Keratinocyte (primary cell): Measurements from ENCODE around the gene GPC5. TPM values are rescaled to one million over a fixed set of nuclear protein-coding genes. Genes with fewer than 3 reads are reported as not detected.

ENCODE experiments used
- DNase-seq: peaks from one replicate; pipeline ENCODE4 v3.0.0-alpha.2; 2011; ENCODE audit warnings: low read depth, missing footprints, low spot score
- FAIRE-seq: peaks from 2 replicates; lab custom pipeline; 2011; peaks lifted over from hg19 to GRCh38; lab: Jason Lieb, UNC
- H2AFZ ChIP-seq: 2 replicates; pipeline ENCODE4 v1.6.0; 2012; ENCODE audit warnings: low read length, control low read depth, inconsistent platforms; ENCODE audit not compliant: control insufficient read depth
- H3K27ac ChIP-seq: 2 replicates; pipeline ENCODE4 v1.5.1; 2011; ENCODE audit warnings: low read length; ENCODE audit not compliant: control insufficient read depth, insufficient read depth
- H3K27me3 ChIP-seq: 3 replicates; pipeline ENCODE4 v1.6.0; 2011; ENCODE audit warnings: low read length; ENCODE audit not compliant: control insufficient read depth, insufficient read depth; ENCODE audit errors: extremely low read depth
- H3K36me3 ChIP-seq, 2 experiments: 2 replicates in 1 of 2; 3 replicates in 1 of 2; pipeline ENCODE4 v1.5.1; 2011; ENCODE audit warnings: low read length in 2 of 2, mild to moderate bottlenecking in 1 of 2; ENCODE audit not compliant: control insufficient read depth in 2 of 2, insufficient read depth in 2 of 2; ENCODE audit errors: extremely low read depth in 1 of 2
- H3K4me1 ChIP-seq: 3 replicates; pipeline ENCODE4 v1.5.1; 2011; ENCODE audit warnings: low read length; ENCODE audit not compliant: control insufficient read depth, insufficient read depth; ENCODE audit errors: extremely low read depth
- H3K4me2 ChIP-seq: 3 replicates; pipeline ENCODE4 v1.6.0; 2011; ENCODE audit warnings: low read depth, low read length; ENCODE audit not compliant: control insufficient read depth, insufficient read depth; ENCODE audit errors: extremely low read depth
- H3K4me3 ChIP-seq, 3 experiments: fragments of 200-600 bp in 1 of 3; sonication (generic) in 1 of 3; 2 replicates in 2 of 3; 3 replicates in 1 of 3; pipeline ENCODE4 v1.5.1; 2011 to 2016; ENCODE audit warnings: low read length in 3 of 3, mild to moderate bottlenecking in 3 of 3, control low read depth in 2 of 3, inconsistent platforms in 1 of 3, low read depth in 1 of 3, mixed read lengths in 1 of 3, mixed run types in 1 of 3, moderate library complexity in 1 of 3; ENCODE audit not compliant: control insufficient read depth in 2 of 3, insufficient read depth in 2 of 3; ENCODE audit errors: extremely low read depth in 1 of 3
- H3K79me2 ChIP-seq: 2 replicates; pipeline ENCODE4 v1.6.0; 2012; ENCODE audit warnings: low read length; ENCODE audit not compliant: control insufficient read depth, insufficient read depth
- H3K9ac ChIP-seq: 3 replicates; pipeline ENCODE4 v1.6.0; 2011; ENCODE audit warnings: low read length; ENCODE audit not compliant: control insufficient read depth, insufficient read depth; ENCODE audit errors: extremely low read depth
- H3K9me1 ChIP-seq: 3 replicates; pipeline ENCODE4 v1.6.0; 2011; ENCODE audit warnings: low read length; ENCODE audit not compliant: control insufficient read depth, insufficient read depth; ENCODE audit errors: extremely low read depth
- H3K9me3 ChIP-seq: 2 replicates; pipeline ENCODE4 v1.5.1; 2012; ENCODE audit warnings: low read depth, low read length; ENCODE audit not compliant: control insufficient read depth
- H4K20me1 ChIP-seq: 3 replicates; pipeline ENCODE4 v1.6.0; 2011; ENCODE audit warnings: low read length; ENCODE audit not compliant: control insufficient read depth, insufficient read depth; ENCODE audit errors: extremely low read depth
- EZH2 ChIP-seq: IDR thresholded peaks from one replicate; pipeline ENCODE4 v1.6.1; 2012; ENCODE audit warnings: inconsistent platforms, mild to moderate bottlenecking, low read length, moderate library complexity
- dilution Hi-C: fragments of 300-500 bp; cut with MboI; formaldehyde crosslinking; loops from one replicate; pipeline ENCODE4 v1.7.0; 2020; ENCODE audit warnings: low sequenced_read_pairs; ENCODE audit not compliant: extremely low pct_ligation_motif_present
- polyA plus RNA-seq, 5 experiments: library from polyadenylated mRNA; depleted of rRNA in 3 of 5; stranded (reverse) in 3 of 5; stranded (forward) in 1 of 5; unstranded in 1 of 5; fragments of >200 nt; gene quantifications; 1 replicate in 1 of 5; 2 replicates in 3 of 5; 3 replicates in 1 of 5; pipeline versions ENCODE4 v1.2.1 to v1.2.3, GENCODE V29; 2011 to 2012; ENCODE audit warnings: missing spikeins in 2 of 5, low read depth in 1 of 5, low replicate concordance in 1 of 5
- TF ChIP-seq, protein P1 (sequence below), 3 experiments: IDR thresholded peaks in 1 of 3; conservative IDR thresholded peaks in 1 of 3; optimal IDR thresholded peaks in 1 of 3; 2 replicates in 2 of 3; 3 replicates in 1 of 3; pipeline versions ENCODE3 to v1.5.1; 2011; ENCODE audit warnings: low read length in 3 of 3, mild to moderate bottlenecking in 3 of 3, moderate library complexity in 2 of 3, control low read depth in 1 of 3, inconsistent platforms in 1 of 3; ENCODE audit not compliant: insufficient read depth in 2 of 3; ENCODE audit errors: extremely low read depth in 1 of 3

GPC5 gene
- polyA plus RNA-seq, 1 donor (not counting 4 experiments of a cell fraction or from before 2014, with no cell fraction given): 0.10 TPM

GRCh38 chr13:92232871-92233270, 834.5 kb downstream of the GPC5 start:
- DNase-seq (no peak), FAIRE-seq (no peak)
- H3K27me3 ChIP-seq: no peaks in the 10 kb centered on the region
- no peak overlapping the region for H2AFZ ChIP-seq
- dilution Hi-C loops: no loop called here
- H3K4me3 ChIP-seq: no peak overlapping the region
- no peaks in the 10 kb centered on the region for H3K9me1 ChIP-seq
- H3K79me2 ChIP-seq: no peaks in the 10 kb centered on the region
- no peaks in the 10 kb centered on the region for H4K20me1 ChIP-seq
- H3K27ac ChIP-seq: no peak overlapping the region
- no peaks in the 10 kb centered on the region for H3K4me1 ChIP-seq
- H3K4me2 ChIP-seq: no peak overlapping the region
- no peaks in the 10 kb centered on the region for H3K9me3 ChIP-seq
- TF ChIP-seq, protein P1, sequence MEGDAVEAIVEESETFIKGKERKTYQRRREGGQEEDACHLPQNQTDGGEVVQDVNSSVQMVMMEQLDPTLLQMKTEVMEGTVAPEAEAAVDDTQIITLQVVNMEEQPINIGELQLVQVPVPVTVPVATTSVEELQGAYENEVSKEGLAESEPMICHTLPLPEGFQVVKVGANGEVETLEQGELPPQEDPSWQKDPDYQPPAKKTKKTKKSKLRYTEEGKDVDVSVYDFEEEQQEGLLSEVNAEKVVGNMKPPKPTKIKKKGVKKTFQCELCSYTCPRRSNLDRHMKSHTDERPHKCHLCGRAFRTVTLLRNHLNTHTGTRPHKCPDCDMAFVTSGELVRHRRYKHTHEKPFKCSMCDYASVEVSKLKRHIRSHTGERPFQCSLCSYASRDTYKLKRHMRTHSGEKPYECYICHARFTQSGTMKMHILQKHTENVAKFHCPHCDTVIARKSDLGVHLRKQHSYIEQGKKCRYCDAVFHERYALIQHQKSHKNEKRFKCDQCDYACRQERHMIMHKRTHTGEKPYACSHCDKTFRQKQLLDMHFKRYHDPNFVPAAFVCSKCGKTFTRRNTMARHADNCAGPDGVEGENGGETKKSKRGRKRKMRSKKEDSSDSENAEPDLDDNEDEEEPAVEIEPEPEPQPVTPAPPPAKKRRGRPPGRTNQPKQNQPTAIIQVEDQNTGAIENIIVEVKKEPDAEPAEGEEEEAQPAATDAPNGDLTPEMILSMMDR (optimal IDR thresholded peaks at IDR 0.05 in 1 of 3, IDR thresholded peaks at IDR 0.05 in 1 of 3, conservative IDR thresholded peaks at IDR 0.05 in 1 of 3; ENCODE audit: extremely low read depth in 1 of 3, insufficient read depth in 2 of 3, low read length in 3 of 3): no peak
- no peak for TF ChIP-seq EZH2
- no peaks in the 10 kb centered on the region for H3K36me3 ChIP-seq
- no peak overlapping the region for H3K9ac ChIP-seq

DNA sequence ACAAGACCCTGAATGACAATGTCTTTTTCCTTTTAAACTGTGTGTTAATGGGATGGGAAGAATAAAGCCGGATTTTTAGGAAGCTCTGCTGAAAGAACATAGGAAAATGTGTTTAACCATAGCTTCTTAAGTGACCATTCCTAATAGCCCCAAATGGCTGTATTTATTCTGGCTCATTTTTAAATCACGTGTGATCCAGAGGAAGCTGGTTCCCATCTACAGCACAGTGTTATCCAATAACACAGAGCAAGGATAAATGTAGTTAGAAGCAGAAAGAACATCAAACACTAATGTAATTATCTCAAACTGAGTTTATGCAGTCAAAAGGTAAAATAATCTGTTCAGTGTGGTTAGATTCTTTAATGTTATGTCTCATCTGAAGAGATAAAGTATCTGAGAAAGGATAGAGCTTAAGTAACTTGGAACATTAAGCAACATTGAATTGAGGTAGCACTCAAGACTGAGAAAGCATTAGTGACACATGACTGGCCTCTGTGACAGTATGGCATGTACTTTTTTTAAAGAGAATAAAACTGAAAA, 853.3 kb downstream of the GPC5 start:
- no peak overlapping the region for H3K27ac ChIP-seq
- no peak overlapping the region for H2AFZ ChIP-seq
- H3K27me3 ChIP-seq: no peaks in the 10 kb centered on the region
- DNase-seq: no peak
- no peaks in the 10 kb centered on the region for H3K4me1 ChIP-seq
- FAIRE-seq: no peak
- no peaks in the 10 kb centered on the region for H3K9me3 ChIP-seq
- dilution Hi-C loops: no loop called here
- no peaks in the 10 kb centered on the region for H3K36me3 ChIP-seq
- no peak overlapping the region for H3K4me2 ChIP-seq
- H3K9me1 ChIP-seq: no peaks in the 10 kb centered on the region
- no peaks in the 10 kb centered on the region for H4K20me1 ChIP-seq
- TF ChIP-seq, protein P1 (optimal IDR thresholded peaks at IDR 0.05 in 1 of 3, IDR thresholded peaks at IDR 0.05 in 1 of 3, conservative IDR thresholded peaks at IDR 0.05 in 1 of 3; ENCODE audit: extremely low read depth in 1 of 3, insufficient read depth in 2 of 3, low read length in 3 of 3): no peak
- TF ChIP-seq EZH2: no peak
- H3K4me3 ChIP-seq: no peak overlapping the region
- H3K79me2 ChIP-seq: no peaks in the 10 kb centered on the region
- no peak overlapping the region for H3K9ac ChIP-seq
